Peyer's patch (tissue), 4 donors: ENCODE data around the gene DAAM2. TPM values are rescaled to one million over a fixed set of nuclear protein-coding genes. Genes with fewer than 3 reads are reported as not detected.

Experiments
- DNase-seq, 3 donors: peaks; one replicate each; pipeline ENCODE4 v3.0.0-alpha.2; 2017 to 2019
- H3K27ac ChIP-seq, 4 donors: fragments of 200-600 bp; sonication (generic); one replicate each; pipeline ENCODE4 v1.5.1; 2016 to 2019
- H3K27me3 ChIP-seq, 2 donors: fragments of 200-600 bp; sonication (generic); one replicate each; pipeline ENCODE4 v1.5.1; 2019
- H3K36me3 ChIP-seq, 3 donors: fragments of 200-600 bp; sonication (generic); one replicate each; pipeline ENCODE4 v1.5.1; 2016 to 2019
- H3K4me1 ChIP-seq, 4 donors: fragments of 200-600 bp; sonication (generic); one replicate each; pipeline ENCODE4 v1.5.1; 2016 to 2019
- H3K4me3 ChIP-seq, 4 donors: fragments of 200-600 bp; sonication (generic); 1 replicate in 3 of 4; 2 replicates in 1 of 4; pipeline ENCODE4 v1.5.1; 2016 to 2019; ENCODE audit warnings: mild to moderate bottlenecking in 1 of 4
- H3K9me3 ChIP-seq, 4 donors: fragments of 200-600 bp; sonication (generic); one replicate each; pipeline ENCODE4 v1.5.1; 2016 to 2019; ENCODE audit warnings: mild to moderate bottlenecking in 1 of 4
- POLR2A ChIP-seq, 2 donors: fragments of 450-650 bp; IDR thresholded peaks; one replicate each; pipeline ENCODE4 v1.5.1; 2017; ENCODE audit warnings: antibody characterized with exemption in 2 of 2, mild to moderate bottlenecking in 2 of 2, moderate library complexity in 2 of 2
- total RNA-seq, 4 donors: library from RNA; depleted of rRNA; stranded (reverse); fragments of >200 nt; gene quantifications; one replicate each; pipeline ENCODE4 v1.1.0, GENCODE V29; 2016
- TF ChIP-seq, protein P1 (sequence below), 6 experiments: fragments of 450-650 bp in 4 of 6; fragments of 200-600 bp in 2 of 6; sonication (generic) in 1 of 6; IDR thresholded peaks; one replicate each; pipeline ENCODE4 v1.5.1; 2017 to 2019; ENCODE audit warnings: antibody characterized with exemption in 6 of 6, mild to moderate bottlenecking in 3 of 6, moderate library complexity in 1 of 6

The DAAM2 gene
- total RNA-seq, 4 donors from 2014 or later, result 8.8 to 178 (median 22.5) TPM

DNA sequence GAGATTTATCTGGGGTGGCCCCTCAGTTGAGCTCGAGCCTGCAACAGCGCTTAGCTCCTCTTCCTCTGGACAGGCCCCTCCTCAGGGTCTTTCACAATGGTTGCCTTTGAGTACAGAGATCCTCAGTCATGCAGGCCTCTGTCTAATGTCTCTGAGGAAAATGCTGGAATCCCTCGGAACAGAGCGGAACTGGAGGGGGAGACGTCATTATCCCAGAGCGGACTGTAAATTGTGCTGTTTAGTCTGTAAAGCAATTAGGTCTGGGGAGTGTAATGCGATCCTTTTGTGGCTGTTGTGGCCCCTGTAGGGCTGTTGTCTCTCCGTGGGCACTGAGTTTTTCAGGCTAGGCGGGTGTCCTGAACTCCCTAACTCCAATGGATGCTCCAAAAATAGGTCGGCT is 15.0 kb upstream of the DAAM2 start:
- Histone ChIP-seq H3K36me3 (no peaks in the 10 kb centered on the region), H3K27me3 (no peaks in the 10 kb centered on the region), H3K4me3 (no peak overlapping the region), H3K27ac (peak overlapping the region in 1 of 4 donors; percentile 51), H3K9me3 (no peaks in the 10 kb centered on the region), H3K4me1 (no peaks in the 10 kb centered on the region)
- no peak for DNase-seq
- TF ChIP-seq, protein P1, sequence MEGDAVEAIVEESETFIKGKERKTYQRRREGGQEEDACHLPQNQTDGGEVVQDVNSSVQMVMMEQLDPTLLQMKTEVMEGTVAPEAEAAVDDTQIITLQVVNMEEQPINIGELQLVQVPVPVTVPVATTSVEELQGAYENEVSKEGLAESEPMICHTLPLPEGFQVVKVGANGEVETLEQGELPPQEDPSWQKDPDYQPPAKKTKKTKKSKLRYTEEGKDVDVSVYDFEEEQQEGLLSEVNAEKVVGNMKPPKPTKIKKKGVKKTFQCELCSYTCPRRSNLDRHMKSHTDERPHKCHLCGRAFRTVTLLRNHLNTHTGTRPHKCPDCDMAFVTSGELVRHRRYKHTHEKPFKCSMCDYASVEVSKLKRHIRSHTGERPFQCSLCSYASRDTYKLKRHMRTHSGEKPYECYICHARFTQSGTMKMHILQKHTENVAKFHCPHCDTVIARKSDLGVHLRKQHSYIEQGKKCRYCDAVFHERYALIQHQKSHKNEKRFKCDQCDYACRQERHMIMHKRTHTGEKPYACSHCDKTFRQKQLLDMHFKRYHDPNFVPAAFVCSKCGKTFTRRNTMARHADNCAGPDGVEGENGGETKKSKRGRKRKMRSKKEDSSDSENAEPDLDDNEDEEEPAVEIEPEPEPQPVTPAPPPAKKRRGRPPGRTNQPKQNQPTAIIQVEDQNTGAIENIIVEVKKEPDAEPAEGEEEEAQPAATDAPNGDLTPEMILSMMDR (IDR thresholded peaks at IDR 0.05), result no peak
- no peak for TF ChIP-seq POLR2A (IDR thresholded peaks at IDR 0.05)

DNA sequence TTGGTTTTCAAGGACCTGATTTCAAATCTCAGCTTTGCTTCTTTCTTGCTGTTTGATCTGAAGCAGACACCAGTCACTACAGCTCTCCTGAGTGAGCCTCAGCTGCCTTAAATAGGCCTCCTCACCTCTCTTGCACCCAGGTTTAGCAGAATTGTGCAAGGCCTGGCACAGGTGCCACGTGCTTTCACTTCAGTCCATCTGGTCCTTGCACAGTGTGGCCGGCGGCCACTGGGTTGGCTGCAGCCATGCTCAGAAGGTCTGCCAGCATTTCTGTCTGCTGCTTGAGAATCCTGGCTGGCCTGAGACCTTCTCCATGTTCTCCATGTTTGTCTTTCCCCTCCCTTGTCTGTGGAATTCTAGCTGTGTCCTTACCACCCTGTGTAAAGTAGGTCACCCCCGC is 14.5 kb upstream of the DAAM2 start:
- H3K27me3 ChIP-seq, result no peaks in the 10 kb centered on the region
- DNase-seq, result no peak
- peak overlapping the region in 1 of 4 donors; percentile 51 for H3K27ac ChIP-seq
- no peaks in the 10 kb centered on the region for H3K4me1 ChIP-seq
- H3K36me3 ChIP-seq, result no peaks in the 10 kb centered on the region
- TF ChIP-seq, protein P1 (IDR thresholded peaks at IDR 0.05), result no peak
- no peak overlapping the region for H3K4me3 ChIP-seq
- H3K9me3 ChIP-seq, result no peaks in the 10 kb centered on the region

- TF ChIP-seq, protein P1 (IDR thresholded peaks at IDR 0.05), result no peak
- TF ChIP-seq POLR2A (IDR thresholded peaks at IDR 0.05), result no peak
- no peak overlapping the region for H3K4me3 ChIP-seq
- H3K36me3 ChIP-seq, result no peaks in the 10 kb centered on the region
- no peak for DNase-seq
- H3K27ac ChIP-seq, result peak overlapping the region in 1 of 4 donors; percentile 37
- H3K9me3 ChIP-seq, result no peaks in the 10 kb centered on the region
- no peaks in the 10 kb centered on the region for H3K4me1 ChIP-seq
- H3K27me3 ChIP-seq, result no peaks in the 10 kb centered on the region
Observed at GRCh38 chr6:39778581-39779255, 13.5 kb upstream of the DAAM2 start.

GRCh38 chr6:39785281-39785680 is 6.9 kb upstream of the DAAM2 start:
- H3K9me3 ChIP-seq, result no peaks in the 10 kb centered on the region
- no peaks in the 10 kb centered on the region for H3K36me3 ChIP-seq
- DNase-seq, result no peak
- H3K27me3 ChIP-seq, result no peaks in the 10 kb centered on the region
- TF ChIP-seq POLR2A (IDR thresholded peaks at IDR 0.05), result no peak
- TF ChIP-seq, protein P1 (IDR thresholded peaks at IDR 0.05), result no peak
- no peaks in the 10 kb centered on the region for H3K4me1 ChIP-seq
- no peak overlapping the region for H3K4me3 ChIP-seq
- H3K27ac ChIP-seq, result no peak overlapping the region

GRCh38 chr6:39786649-39787048 is 5.5 kb upstream of the DAAM2 start:
- Histone ChIP-seq H3K9me3 (no peaks in the 10 kb centered on the region), H3K4me1 (peaks cover 0 to under 1% (median 0%) of the 10 kb centered on the region in 4 donors), H3K36me3 (no peaks in the 10 kb centered on the region), H3K27ac (no peak overlapping the region), H3K4me3 (no peak overlapping the region), H3K27me3 (no peaks in the 10 kb centered on the region)
- no peak for DNase-seq
- TF ChIP-seq POLR2A (IDR thresholded peaks at IDR 0.05), result no peak
- TF ChIP-seq, protein P1 (IDR thresholded peaks at IDR 0.05), result no peak
